Measurements from ENCODE around the gene RNF166.

DNA sequence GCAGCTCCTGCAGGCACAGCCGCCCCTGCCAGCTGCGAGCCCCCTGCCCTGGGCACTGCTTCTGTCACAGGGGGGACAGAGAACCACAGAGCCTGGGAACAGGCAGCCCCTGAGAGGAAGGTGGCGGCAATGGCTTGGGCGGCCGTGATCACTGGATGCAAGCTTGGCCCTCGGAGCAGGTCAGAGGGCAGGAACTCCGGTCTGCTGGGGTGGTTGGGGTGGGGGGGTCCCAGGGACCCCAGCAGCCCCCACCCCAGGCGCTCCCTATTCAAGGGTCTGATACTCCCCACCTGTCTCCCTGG lies 53.5 kb downstream of the RNF166 start:
- TF ChIP-seq POLR2AphosphoS5 (IDR thresholded peaks at IDR 0.05; ENCODE audit: low read depth, low read length) (no peak), TAF1 (IDR thresholded peaks at IDR 0.05; ENCODE audit: borderline replicate concordance, insufficient read depth, low read length) (no peak), FOXP2 (optimal IDR thresholded peaks at IDR 0.05; ENCODE audit: borderline replicate concordance, extremely low read depth, extremely low read length, insufficient read depth) (no peak)

Measured in PFSK-1 (cell line).